Measurements from ENCODE around the gene CAPZB. TPM values are rescaled to one million over a fixed set of nuclear protein-coding genes. Genes with fewer than 3 reads are reported as not detected.

Gene CAPZB
- 186 and 205 TPM in 2 replicates for total RNA-seq

GRCh38 chr1:19485362-19486187 is at the start of gene CAPZB:
Gene CAPZB, minus strand, starts transcription at chr1:19485539. Its CDS starts 101 bp downstream, at chr1:19485438.

GRCh38 chr1:19311931-19312781 is 173.2 kb downstream of the CAPZB start, which contains the start of the genes AKR7A2 and SLC66A1:
Gene AKR7A2, minus strand, starts transcription at chr1:19312144. Its CDS starts 20 bp downstream, at chr1:19312124.
Gene SLC66A1, plus strand, starts transcription at chr1:19312326. Its CDS starts 5,352 bp downstream, at chr1:19317678.

Small RNA genes within 50 kb of the gene (small RNA-seq; reads per million reads assigned to genes)
- not detected for gene RN7SL277P
- gene RNU4-28P, result not detected
- gene RNU6-1099P, result not detected

Other genes with a start within 250 kb of the CAPZB start
- 69.8 and 71.9 TPM in 2 replicates for gene EMC1, start 234.0 kb downstream of the CAPZB start, total RNA-seq
- gene MRTO4, start 233.7 kb downstream of the CAPZB start, total RNA-seq, result 16.4 and 17.4 TPM in 2 replicates
- 0.85 and 1.1 TPM in 2 replicates for gene AKR7A3, start 196.8 kb downstream of the CAPZB start, total RNA-seq
- 69.8 and 87.4 TPM in 2 replicates for gene AKR7A2, start 173.4 kb downstream of the CAPZB start, total RNA-seq
- gene SLC66A1, start 173.2 kb downstream of the CAPZB start, total RNA-seq, result 24.2 and 25.6 TPM in 2 replicates
- 70.7 and 105 TPM in 2 replicates for gene NBL1, start 158.8 kb upstream of the CAPZB start, total RNA-seq
- gene HTR6, start 179.3 kb upstream of the CAPZB start, total RNA-seq, result 0.12 TPM in 1 of 2 replicates, not detected in the other

Data from hair follicle dermal papilla cell (primary cell).